ENCODE measurements around the gene DIDO1. TPM values are rescaled to one million over a fixed set of nuclear protein-coding genes. Genes with fewer than 3 reads are reported as not detected.

Gene DIDO1
- total and polyA plus RNA-seq, 2 of the 13 experiments (the other 11 are each of a cell fraction or from before 2014, with no cell fraction given): 75.0 to 75.1 TPM

GRCh38 chr20:62907384-62908317 is 18.7 kb downstream of the DIDO1 start (continued):
- TF ChIP-seq, protein P1, sequence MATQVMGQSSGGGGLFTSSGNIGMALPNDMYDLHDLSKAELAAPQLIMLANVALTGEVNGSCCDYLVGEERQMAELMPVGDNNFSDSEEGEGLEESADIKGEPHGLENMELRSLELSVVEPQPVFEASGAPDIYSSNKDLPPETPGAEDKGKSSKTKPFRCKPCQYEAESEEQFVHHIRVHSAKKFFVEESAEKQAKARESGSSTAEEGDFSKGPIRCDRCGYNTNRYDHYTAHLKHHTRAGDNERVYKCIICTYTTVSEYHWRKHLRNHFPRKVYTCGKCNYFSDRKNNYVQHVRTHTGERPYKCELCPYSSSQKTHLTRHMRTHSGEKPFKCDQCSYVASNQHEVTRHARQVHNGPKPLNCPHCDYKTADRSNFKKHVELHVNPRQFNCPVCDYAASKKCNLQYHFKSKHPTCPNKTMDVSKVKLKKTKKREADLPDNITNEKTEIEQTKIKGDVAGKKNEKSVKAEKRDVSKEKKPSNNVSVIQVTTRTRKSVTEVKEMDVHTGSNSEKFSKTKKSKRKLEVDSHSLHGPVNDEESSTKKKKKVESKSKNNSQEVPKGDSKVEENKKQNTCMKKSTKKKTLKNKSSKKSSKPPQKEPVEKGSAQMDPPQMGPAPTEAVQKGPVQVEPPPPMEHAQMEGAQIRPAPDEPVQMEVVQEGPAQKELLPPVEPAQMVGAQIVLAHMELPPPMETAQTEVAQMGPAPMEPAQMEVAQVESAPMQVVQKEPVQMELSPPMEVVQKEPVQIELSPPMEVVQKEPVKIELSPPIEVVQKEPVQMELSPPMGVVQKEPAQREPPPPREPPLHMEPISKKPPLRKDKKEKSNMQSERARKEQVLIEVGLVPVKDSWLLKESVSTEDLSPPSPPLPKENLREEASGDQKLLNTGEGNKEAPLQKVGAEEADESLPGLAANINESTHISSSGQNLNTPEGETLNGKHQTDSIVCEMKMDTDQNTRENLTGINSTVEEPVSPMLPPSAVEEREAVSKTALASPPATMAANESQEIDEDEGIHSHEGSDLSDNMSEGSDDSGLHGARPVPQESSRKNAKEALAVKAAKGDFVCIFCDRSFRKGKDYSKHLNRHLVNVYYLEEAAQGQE (IDR thresholded peaks at IDR 0.05; ENCODE audit: borderline replicate concordance in 1 of 2, low read depth in 1 of 2, low read length in 2 of 2): no peak
- TF ChIP-seq ZNF530 (CRISPR knock-in tag; IDR thresholded peaks at IDR 0.05; ENCODE audit: low read depth): no peak
- no peak; the same call in 1 of the 2 replicates for TF ChIP-seq ZNF350 (CRISPR knock-in tag; IDR thresholded peaks at IDR 0.05; ENCODE audit: borderline replicate concordance, low read depth)
- no peak for TF ChIP-seq PRPF4 (IDR thresholded peaks at IDR 0.05; ENCODE audit: low read depth, low read length, poor library complexity, severe bottlenecking)
- TF ChIP-seq EP300 (IDR thresholded peaks at IDR 0.05; ENCODE audit: low read depth in 2 of 2, low read length in 2 of 2): no peak
- TF ChIP-seq EP300 (CRISPR knock-in tag; IDR thresholded peaks at IDR 0.05; ENCODE audit: borderline replicate concordance): no peak
- TF ChIP-seq SATB2 (CRISPR knock-in tag; IDR thresholded peaks at IDR 0.05): no peak
- TF ChIP-seq, protein P2, sequence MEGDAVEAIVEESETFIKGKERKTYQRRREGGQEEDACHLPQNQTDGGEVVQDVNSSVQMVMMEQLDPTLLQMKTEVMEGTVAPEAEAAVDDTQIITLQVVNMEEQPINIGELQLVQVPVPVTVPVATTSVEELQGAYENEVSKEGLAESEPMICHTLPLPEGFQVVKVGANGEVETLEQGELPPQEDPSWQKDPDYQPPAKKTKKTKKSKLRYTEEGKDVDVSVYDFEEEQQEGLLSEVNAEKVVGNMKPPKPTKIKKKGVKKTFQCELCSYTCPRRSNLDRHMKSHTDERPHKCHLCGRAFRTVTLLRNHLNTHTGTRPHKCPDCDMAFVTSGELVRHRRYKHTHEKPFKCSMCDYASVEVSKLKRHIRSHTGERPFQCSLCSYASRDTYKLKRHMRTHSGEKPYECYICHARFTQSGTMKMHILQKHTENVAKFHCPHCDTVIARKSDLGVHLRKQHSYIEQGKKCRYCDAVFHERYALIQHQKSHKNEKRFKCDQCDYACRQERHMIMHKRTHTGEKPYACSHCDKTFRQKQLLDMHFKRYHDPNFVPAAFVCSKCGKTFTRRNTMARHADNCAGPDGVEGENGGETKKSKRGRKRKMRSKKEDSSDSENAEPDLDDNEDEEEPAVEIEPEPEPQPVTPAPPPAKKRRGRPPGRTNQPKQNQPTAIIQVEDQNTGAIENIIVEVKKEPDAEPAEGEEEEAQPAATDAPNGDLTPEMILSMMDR (CRISPR knock-in tag; IDR thresholded peaks at IDR 0.05): peak; percentile 77
- 0 out of 2 replicates have a peak, but pooled peaks have one; percentile 28 for TF ChIP-seq PPARG (CRISPR knock-in tag; conservative IDR thresholded peaks at IDR 0.05)
- TF ChIP-seq SMC3 (IDR thresholded peaks at IDR 0.05; ENCODE audit: low read length): peak; percentile 58
- 0 out of 2 replicates have a peak, but pooled peaks have one; percentile 49 for TF ChIP-seq POGZ (CRISPR knock-in tag; IDR thresholded peaks at IDR 0.05)
- TF ChIP-seq ATF6 (CRISPR knock-in tag; conservative IDR thresholded peaks at IDR 0.05): 0 out of 2 replicates have a peak, but pooled peaks have one; percentile 31
- no peak for TF ChIP-seq ZNF615 (CRISPR knock-in tag; IDR thresholded peaks at IDR 0.05; ENCODE audit: borderline replicate concordance)
- TF ChIP-seq ZNF547 (CRISPR knock-in tag; IDR thresholded peaks at IDR 0.05): no peak
- TF ChIP-seq, protein P3, sequence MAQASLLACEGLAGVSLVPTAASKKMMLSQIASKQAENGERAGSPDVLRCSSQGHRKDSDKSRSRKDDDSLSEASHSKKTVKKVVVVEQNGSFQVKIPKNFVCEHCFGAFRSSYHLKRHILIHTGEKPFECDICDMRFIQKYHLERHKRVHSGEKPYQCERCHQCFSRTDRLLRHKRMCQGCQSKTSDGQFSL (CRISPR knock-in tag; IDR thresholded peaks at IDR 0.05): 0 out of 2 replicates have a peak, but pooled peaks have one; percentile 55
- no peak for TF ChIP-seq SMYD3 (CRISPR knock-in tag; IDR thresholded peaks at IDR 0.05)
- no peak for TF ChIP-seq SUZ12 (IDR thresholded peaks at IDR 0.05; ENCODE audit: low read depth, low read length)
- TF ChIP-seq ZFY (CRISPR knock-in tag; IDR thresholded peaks at IDR 0.05): 0 out of 2 replicates have a peak, but pooled peaks have one; percentile 26
- TF ChIP-seq ZBTB7B (CRISPR knock-in tag; IDR thresholded peaks at IDR 0.05): peak; percentile 88
- TF ChIP-seq ZBTB7A (CRISPR knock-in tag; IDR thresholded peaks at IDR 0.05): 0 out of 2 replicates have a peak, but pooled peaks have one; percentile 18
- no peak for TF ChIP-seq ZSCAN29 (CRISPR knock-in tag; conservative IDR thresholded peaks at IDR 0.05)
- no peak for TF ChIP-seq MBNL3 (CRISPR knock-in tag; conservative IDR thresholded peaks at IDR 0.05)

All from HepG2 (cell line).